Body of pancreas (tissue), 4 donors: ENCODE results near the gene OR51V1. TPM values are rescaled to one million over a fixed set of nuclear protein-coding genes. Genes with fewer than 3 reads are reported as not detected.

Source experiments
- ATAC-seq: fragments of 150-250 bp; one replicate; pipeline ENCODE4 v1.9.1; 2016
- DNase-seq, 4 donors: peaks; one replicate each; pipeline ENCODE4 v3.0.0-alpha.2; 2019
- H3K27ac ChIP-seq, 4 donors: fragments of 200-600 bp; sonication (generic); 1 replicate in 3 of 4; 2 replicates in 1 of 4; pipeline versions ENCODE4 v1.5.1 to v1.6.1; 2016 to 2019; ENCODE audit warnings: mild to moderate bottlenecking in 1 of 4, mixed read lengths in 1 of 4, moderate library complexity in 1 of 4
- H3K27me3 ChIP-seq, 2 donors: fragments of 200-600 bp; sonication (generic); one replicate each; pipeline ENCODE4 v1.6.0; 2016; ENCODE audit warnings: mild to moderate bottlenecking in 1 of 2
- H3K36me3 ChIP-seq, 2 donors: fragments of 200-600 bp; sonication (generic); replicated peaks in 1 of 2; 2 replicates each; pipeline ENCODE4 v1.5.1; 2016; ENCODE audit warnings: low read depth in 2 of 2; ENCODE audit not compliant: insufficient read depth in 1 of 2
- H3K4me1 ChIP-seq: fragments of 200-600 bp; sonication (generic); one replicate; pipeline ENCODE4 v1.6.0; 2016
- H3K4me3 ChIP-seq, 2 donors: fragments of 200-600 bp; sonication (generic); 1 replicate in 1 of 2; 2 replicates in 1 of 2; pipeline ENCODE4 v1.5.1; 2016 to 2019
- H3K9me3 ChIP-seq, 3 donors: fragments of 200-600 bp; sonication (generic); 1 replicate in 2 of 3; 2 replicates in 1 of 3; pipeline ENCODE4 v1.5.1; 2016
- POLR2A ChIP-seq, 3 donors: fragments of 450-650 bp; IDR thresholded peaks; one replicate each; pipeline ENCODE4 v1.6.1; 2016; ENCODE audit warnings: antibody characterized with exemption in 3 of 3, mild to moderate bottlenecking in 2 of 3
- WGBS, 2 donors: methylation state at CpG; one replicate each; pipeline ENCODE4 v1.1.5; 2017; 5-methylcytosine and 5-hydroxymethylcytosine counted together
- intact Hi-C: fragments of 100-400 bp; cut with DNase I; formaldehyde crosslinking; loops from one replicate; pipeline ENCODE4 v1.15.1; 2023
- total RNA-seq, 2 donors: library from RNA; depleted of rRNA; stranded (reverse); fragments of >200 nt; gene quantifications; one replicate each; pipeline ENCODE4 v1.1.0, GENCODE V29; 2016
- TF ChIP-seq, protein P1 (sequence below), 7 experiments: fragments of 450-650 bp in 4 of 7; fragments of 200-600 bp in 3 of 7; sonication (generic) in 3 of 7; IDR thresholded peaks; one replicate each; pipeline ENCODE4 v1.5.1; 2016 to 2019; ENCODE audit warnings: antibody characterized with exemption in 7 of 7

OR51V1 gene
- total RNA-seq, 2 donors from 2014 or later, result not detected

- DNase-seq, result no peak
- Histone ChIP-seq H3K36me3 (no peaks in the 10 kb centered on the region), H3K27ac (no peak overlapping the region), H3K27me3 (no peaks in the 10 kb centered on the region), H3K4me3 (no peak overlapping the region), H3K4me1 (no peaks in the 10 kb centered on the region), H3K9me3 (no peaks in the 10 kb centered on the region)
- intact Hi-C loops, result no loop called here
- TF ChIP-seq, protein P1, sequence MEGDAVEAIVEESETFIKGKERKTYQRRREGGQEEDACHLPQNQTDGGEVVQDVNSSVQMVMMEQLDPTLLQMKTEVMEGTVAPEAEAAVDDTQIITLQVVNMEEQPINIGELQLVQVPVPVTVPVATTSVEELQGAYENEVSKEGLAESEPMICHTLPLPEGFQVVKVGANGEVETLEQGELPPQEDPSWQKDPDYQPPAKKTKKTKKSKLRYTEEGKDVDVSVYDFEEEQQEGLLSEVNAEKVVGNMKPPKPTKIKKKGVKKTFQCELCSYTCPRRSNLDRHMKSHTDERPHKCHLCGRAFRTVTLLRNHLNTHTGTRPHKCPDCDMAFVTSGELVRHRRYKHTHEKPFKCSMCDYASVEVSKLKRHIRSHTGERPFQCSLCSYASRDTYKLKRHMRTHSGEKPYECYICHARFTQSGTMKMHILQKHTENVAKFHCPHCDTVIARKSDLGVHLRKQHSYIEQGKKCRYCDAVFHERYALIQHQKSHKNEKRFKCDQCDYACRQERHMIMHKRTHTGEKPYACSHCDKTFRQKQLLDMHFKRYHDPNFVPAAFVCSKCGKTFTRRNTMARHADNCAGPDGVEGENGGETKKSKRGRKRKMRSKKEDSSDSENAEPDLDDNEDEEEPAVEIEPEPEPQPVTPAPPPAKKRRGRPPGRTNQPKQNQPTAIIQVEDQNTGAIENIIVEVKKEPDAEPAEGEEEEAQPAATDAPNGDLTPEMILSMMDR (IDR thresholded peaks at IDR 0.05), result no peak
- no peak for TF ChIP-seq POLR2A (IDR thresholded peaks at IDR 0.05)
- no peak for ATAC-seq
- 79 to 81% methylated on average over 2 of the region's 2 CpGs for WGBS, 2 donors
Measured at GRCh38 chr11:5231111-5231510, 30.6 kb upstream of the OR51V1 start.

- no peak for ATAC-seq
- WGBS, 2 donors, result 79 to 89% methylated on average over 1 of the region's 1 CpG
- no peaks in the 10 kb centered on the region for H3K9me3 ChIP-seq
- intact Hi-C loops, result no loop called here
- no peaks in the 10 kb centered on the region for H3K36me3 ChIP-seq
- no peak overlapping the region for H3K27ac ChIP-seq
- no peaks in the 10 kb centered on the region for H3K27me3 ChIP-seq
- TF ChIP-seq POLR2A (IDR thresholded peaks at IDR 0.05), result no peak
- TF ChIP-seq, protein P1 (IDR thresholded peaks at IDR 0.05), result no peak
- DNase-seq, result no peak
- H3K4me1 ChIP-seq, result no peaks in the 10 kb centered on the region
- no peak overlapping the region for H3K4me3 ChIP-seq
Measured at GRCh38 chr11:5230266-5230665, 29.8 kb upstream of the OR51V1 start.

DNA sequence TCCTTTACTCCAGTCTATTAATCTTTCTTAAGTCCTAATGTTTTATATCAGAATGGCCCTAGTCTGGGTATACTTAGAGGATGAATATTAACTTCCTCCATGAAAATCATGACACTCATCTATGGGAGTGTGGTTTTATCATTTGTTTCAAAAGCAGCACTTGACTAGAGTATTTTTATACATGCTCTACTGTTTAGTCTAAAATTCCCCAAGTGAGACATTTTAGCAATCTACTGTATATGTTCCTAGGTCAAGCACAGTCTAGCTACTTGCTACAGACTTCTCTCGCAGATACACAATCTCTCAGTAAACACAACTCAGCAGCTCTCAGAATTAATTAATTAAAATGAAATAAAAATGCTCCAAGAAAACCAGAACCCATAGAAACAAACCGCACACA, 29.3 kb upstream of the OR51V1 start:
- Histone ChIP-seq H3K27me3 (no peaks in the 10 kb centered on the region), H3K4me3 (no peak overlapping the region), H3K36me3 (no peaks in the 10 kb centered on the region), H3K4me1 (no peaks in the 10 kb centered on the region), H3K27ac (no peak overlapping the region), H3K9me3 (no peaks in the 10 kb centered on the region)
- WGBS, 2 donors, result 71 to 77% methylated on average over 2 of the region's 2 CpGs
- no peak for DNase-seq
- ATAC-seq, result no peak
- intact Hi-C loops, result no loop called here
- no peak for TF ChIP-seq POLR2A (IDR thresholded peaks at IDR 0.05)
- TF ChIP-seq, protein P1 (IDR thresholded peaks at IDR 0.05), result no peak

DNA sequence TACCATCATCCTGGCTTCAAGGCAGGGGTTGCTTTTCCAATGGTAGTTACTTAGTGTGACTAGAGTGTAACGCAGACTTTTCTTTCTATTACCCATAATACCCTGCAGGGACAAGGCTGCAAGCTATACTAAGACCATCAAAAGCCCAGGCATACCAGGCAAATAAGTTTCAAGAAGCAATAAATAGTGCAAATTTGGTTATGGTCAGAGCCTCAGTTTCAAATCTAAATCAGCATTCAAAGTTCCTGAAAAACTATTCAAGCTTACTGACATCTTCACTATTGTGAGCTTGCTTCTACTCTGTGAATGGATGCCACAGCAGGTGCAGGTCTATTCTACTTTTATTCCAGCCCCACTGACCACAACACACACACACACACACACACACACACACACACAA, 28.9 kb upstream of the OR51V1 start:
- intact Hi-C loops, result no loop called here
- TF ChIP-seq POLR2A (IDR thresholded peaks at IDR 0.05), result no peak
- TF ChIP-seq, protein P1 (IDR thresholded peaks at IDR 0.05), result no peak

DNA sequence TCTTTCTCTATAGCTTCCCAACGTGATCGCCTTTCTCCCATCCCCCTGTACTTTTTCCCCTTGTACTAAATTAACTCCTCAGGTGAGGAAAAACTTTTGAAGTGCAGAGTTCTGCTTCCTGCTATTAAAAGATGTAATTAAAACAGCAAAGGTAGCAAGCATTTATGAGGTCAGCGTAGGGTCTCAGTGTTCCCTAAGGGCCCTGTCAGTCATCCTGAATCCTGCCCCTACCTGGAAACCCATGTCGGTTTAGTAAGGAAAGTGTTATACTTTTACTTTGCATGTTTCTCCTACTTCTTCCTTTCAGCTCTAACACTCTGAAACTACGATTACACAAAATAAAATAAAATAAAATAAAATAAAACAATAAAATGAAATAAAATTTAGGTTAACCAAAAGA, 27.6 kb upstream of the OR51V1 start:
- Histone ChIP-seq H3K27ac (no peak overlapping the region), H3K9me3 (no peaks in the 10 kb centered on the region), H3K4me1 (no peaks in the 10 kb centered on the region), H3K27me3 (no peaks in the 10 kb centered on the region), H3K4me3 (no peak overlapping the region), H3K36me3 (no peaks in the 10 kb centered on the region)
- intact Hi-C loops, result no loop called here
- no peak for TF ChIP-seq POLR2A (IDR thresholded peaks at IDR 0.05)
- TF ChIP-seq, protein P1 (IDR thresholded peaks at IDR 0.05), result no peak
- ATAC-seq (no peak), DNase-seq (no peak)
- 50 to 53% methylated on average over 5 of the region's 5 CpGs for WGBS, 2 donors

More for the DNA sequence above, 28.9 kb upstream of the OR51V1 start:
- no peaks in the 10 kb centered on the region for H3K4me1 ChIP-seq
- ATAC-seq (no peak), DNase-seq (no peak)
- 85 to 88% methylated on average over 1 of the region's 1 CpG for whole genome bisulfite sequencing, 2 donors
- no peaks in the 10 kb centered on the region for H3K9me3 ChIP-seq
- H3K27me3 ChIP-seq, result no peaks in the 10 kb centered on the region
- H3K36me3 ChIP-seq, result no peaks in the 10 kb centered on the region
- no peak overlapping the region for H3K27ac ChIP-seq
- H3K4me3 ChIP-seq, result no peak overlapping the region
